ENCODE data around the gene SHISA9. TPM values are rescaled to one million over a fixed set of nuclear protein-coding genes. Genes with fewer than 3 reads are reported as not detected.
"Not testable (repeated sequence)": the region's sequence is repeated elsewhere in the genome, so short reads cannot be mapped to it uniquely, and the experiment has no call there.

Gene SHISA9
- total RNA-seq (2014; rRNA removed; shearing (Covaris generic); ENCODE audit: low replicate concordance), result 23.3 and 24.2 TPM in 2 replicates

- in situ Hi-C loops (cut with HindIII; ENCODE audit: low pct_unique_long_range_greater_than_20kb, low sequenced_read_pairs), result no loop called here
- DNase-seq (ENCODE audit: low read depth), result peak; percentile 61
Measured at GRCh38 chr16:12901597-12902461, at the start of gene SHISA9. Gene SHISA9 (plus strand): TSS chr16:12901598.

- no peak for DNase-seq (ENCODE audit: low read depth)
Measured at GRCh38 chr16:12853972-12854371, 47.4 kb upstream of the SHISA9 start.

GRCh38 chr16:12857435-12857834 is 44.0 kb upstream of the SHISA9 start:
- in situ Hi-C loops (cut with HindIII; ENCODE audit: low pct_unique_long_range_greater_than_20kb, low sequenced_read_pairs), result not testable (repeated sequence)

More at GRCh38 chr16:12853972-12854371, 47.4 kb upstream of the SHISA9 start:
- in situ Hi-C loops (cut with HindIII; ENCODE audit: low pct_unique_long_range_greater_than_20kb, low sequenced_read_pairs), result no loop called here

GRCh38 chr16:12862327-12862726 is 39.1 kb upstream of the SHISA9 start:
- in situ Hi-C loops (cut with HindIII; ENCODE audit: low pct_unique_long_range_greater_than_20kb, low sequenced_read_pairs), result no loop called here

More at GRCh38 chr16:12857435-12857834, 44.0 kb upstream of the SHISA9 start:
- not testable (repeated sequence) for DNase-seq (ENCODE audit: low read depth)

GRCh38 chr16:12862941-12863340 is 38.5 kb upstream of the SHISA9 start:
- in situ Hi-C loops (cut with HindIII; ENCODE audit: low pct_unique_long_range_greater_than_20kb, low sequenced_read_pairs), result no loop called here
- no peak for DNase-seq (ENCODE audit: low read depth)

More at GRCh38 chr16:12862327-12862726, 39.1 kb upstream of the SHISA9 start:
- DNase-seq (ENCODE audit: low read depth), result no peak

GRCh38 chr16:12866981-12867551 is 34.3 kb upstream of the SHISA9 start:
- in situ Hi-C loops (cut with HindIII; ENCODE audit: low pct_unique_long_range_greater_than_20kb, low sequenced_read_pairs), result no loop called here

GRCh38 chr16:12868169-12868568 is 33.2 kb upstream of the SHISA9 start:
- in situ Hi-C loops (cut with HindIII; ENCODE audit: low pct_unique_long_range_greater_than_20kb, low sequenced_read_pairs), result no loop called here
- DNase-seq (ENCODE audit: low read depth), result no peak

More at GRCh38 chr16:12866981-12867551, 34.3 kb upstream of the SHISA9 start:
- DNase-seq (ENCODE audit: low read depth), result no peak

GRCh38 chr16:12868788-12869187 is 32.6 kb upstream of the SHISA9 start:
- in situ Hi-C loops (cut with HindIII; ENCODE audit: low pct_unique_long_range_greater_than_20kb, low sequenced_read_pairs), result no loop called here
- DNase-seq (ENCODE audit: low read depth), result no peak

- peak; percentile 56 for DNase-seq (ENCODE audit: low read depth)
- in situ Hi-C loops (cut with HindIII; ENCODE audit: low pct_unique_long_range_greater_than_20kb, low sequenced_read_pairs), result no loop called here
Measured at GRCh38 chr16:12869698-12870427, 31.5 kb upstream of the SHISA9 start.

- in situ Hi-C loops (cut with HindIII; ENCODE audit: low pct_unique_long_range_greater_than_20kb, low sequenced_read_pairs), result no loop called here
- no peak for DNase-seq (ENCODE audit: low read depth)
Measured at GRCh38 chr16:12871784-12872183, 29.6 kb upstream of the SHISA9 start.

- in situ Hi-C loops (cut with HindIII; ENCODE audit: low pct_unique_long_range_greater_than_20kb, low sequenced_read_pairs), result no loop called here
- no peak for DNase-seq (ENCODE audit: low read depth)
Measured at GRCh38 chr16:12874186-12874585, 27.2 kb upstream of the SHISA9 start.

GRCh38 chr16:12876778-12877177 is 24.6 kb upstream of the SHISA9 start:
- in situ Hi-C loops (cut with HindIII; ENCODE audit: low pct_unique_long_range_greater_than_20kb, low sequenced_read_pairs), result no loop called here
- no peak for DNase-seq (ENCODE audit: low read depth)

GRCh38 chr16:12878973-12879372 is 22.4 kb upstream of the SHISA9 start:
- in situ Hi-C loops (cut with HindIII; ENCODE audit: low pct_unique_long_range_greater_than_20kb, low sequenced_read_pairs), result no loop called here
- DNase-seq (ENCODE audit: low read depth), result no peak

- no peak for DNase-seq (ENCODE audit: low read depth)
- in situ Hi-C loops (cut with HindIII; ENCODE audit: low pct_unique_long_range_greater_than_20kb, low sequenced_read_pairs), result no loop called here
Measured at GRCh38 chr16:12879812-12880211, 21.6 kb upstream of the SHISA9 start.

- DNase-seq (ENCODE audit: low read depth), result no peak
- in situ Hi-C loops (cut with HindIII; ENCODE audit: low pct_unique_long_range_greater_than_20kb, low sequenced_read_pairs), result no loop called here
Measured at GRCh38 chr16:12881182-12881581, 20.2 kb upstream of the SHISA9 start.

- in situ Hi-C loops (cut with HindIII; ENCODE audit: low pct_unique_long_range_greater_than_20kb, low sequenced_read_pairs), result no loop called here
- DNase-seq (ENCODE audit: low read depth), result no peak
Measured at GRCh38 chr16:12881740-12882139, 19.7 kb upstream of the SHISA9 start.

- no peak for DNase-seq (ENCODE audit: low read depth)
- in situ Hi-C loops (cut with HindIII; ENCODE audit: low pct_unique_long_range_greater_than_20kb, low sequenced_read_pairs), result no loop called here
Measured at GRCh38 chr16:12885742-12886141, 15.7 kb upstream of the SHISA9 start.

GRCh38 chr16:12891836-12892235 is 9.6 kb upstream of the SHISA9 start:
- DNase-seq (ENCODE audit: low read depth), result no peak
- in situ Hi-C loops (cut with HindIII; ENCODE audit: low pct_unique_long_range_greater_than_20kb, low sequenced_read_pairs), result no loop called here

Data from Caki2 (cell line).